ENCODE data around the gene BTBD6.

Gene BTBD6

GRCh38 chr14:105223260-105223659, 25.1 kb upstream of the BTBD6 start:
- no peak overlapping the region for H2AFZ ChIP-seq (ENCODE audit: low read depth, low read length, severe bottlenecking)
- H3F3A ChIP-seq (ENCODE audit: insufficient read depth), result no peaks in the 10 kb centered on the region
- H3K27ac ChIP-seq (ENCODE audit: low read depth, low read length), result no peak overlapping the region
- H3K79me2 ChIP-seq (ENCODE audit: insufficient read depth, low read length), result no peaks in the 10 kb centered on the region
- no peaks in the 10 kb centered on the region for H4K20me1 ChIP-seq (ENCODE audit: low read depth, low read length)
- no peaks in the 10 kb centered on the region for H3K9me2 ChIP-seq (replicated peaks; ENCODE audit: insufficient read depth, low read length)
- H3K9me3 ChIP-seq (ENCODE audit: insufficient read depth, low read length), result no peaks in the 10 kb centered on the region
- H3K27me3 ChIP-seq (ENCODE audit: low read length), result no peaks in the 10 kb centered on the region
- no peak overlapping the region for H3K4me3 ChIP-seq (ENCODE audit: insufficient read depth, low read length, poor library complexity, severe bottlenecking)
- H3K4me2 ChIP-seq (ENCODE audit: low read depth, low read length, poor library complexity, severe bottlenecking), result no peak overlapping the region
- no peak for TF ChIP-seq EZH2phosphoT487 (conservative IDR thresholded peaks at IDR 0.05; ENCODE audit: low read length)
- TF ChIP-seq, protein P1, sequence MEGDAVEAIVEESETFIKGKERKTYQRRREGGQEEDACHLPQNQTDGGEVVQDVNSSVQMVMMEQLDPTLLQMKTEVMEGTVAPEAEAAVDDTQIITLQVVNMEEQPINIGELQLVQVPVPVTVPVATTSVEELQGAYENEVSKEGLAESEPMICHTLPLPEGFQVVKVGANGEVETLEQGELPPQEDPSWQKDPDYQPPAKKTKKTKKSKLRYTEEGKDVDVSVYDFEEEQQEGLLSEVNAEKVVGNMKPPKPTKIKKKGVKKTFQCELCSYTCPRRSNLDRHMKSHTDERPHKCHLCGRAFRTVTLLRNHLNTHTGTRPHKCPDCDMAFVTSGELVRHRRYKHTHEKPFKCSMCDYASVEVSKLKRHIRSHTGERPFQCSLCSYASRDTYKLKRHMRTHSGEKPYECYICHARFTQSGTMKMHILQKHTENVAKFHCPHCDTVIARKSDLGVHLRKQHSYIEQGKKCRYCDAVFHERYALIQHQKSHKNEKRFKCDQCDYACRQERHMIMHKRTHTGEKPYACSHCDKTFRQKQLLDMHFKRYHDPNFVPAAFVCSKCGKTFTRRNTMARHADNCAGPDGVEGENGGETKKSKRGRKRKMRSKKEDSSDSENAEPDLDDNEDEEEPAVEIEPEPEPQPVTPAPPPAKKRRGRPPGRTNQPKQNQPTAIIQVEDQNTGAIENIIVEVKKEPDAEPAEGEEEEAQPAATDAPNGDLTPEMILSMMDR (IDR thresholded peaks at IDR 0.05; ENCODE audit: insufficient read depth, low read length, poor library complexity, severe bottlenecking), result no peak
- no peak overlapping the region for H3K9ac ChIP-seq (ENCODE audit: low read length)
- H3K36me3 ChIP-seq (ENCODE audit: low read length), result no peaks in the 10 kb centered on the region

GRCh38 chr14:105223770-105224544, 24.4 kb upstream of the BTBD6 start:
- Histone ChIP-seq H3K27me3 (ENCODE audit: low read length) (no peaks in the 10 kb centered on the region), H2AFZ (ENCODE audit: low read depth, low read length, severe bottlenecking) (no peak overlapping the region), H3K4me2 (ENCODE audit: low read depth, low read length, poor library complexity, severe bottlenecking) (no peak overlapping the region), H3F3A (ENCODE audit: insufficient read depth) (no peaks in the 10 kb centered on the region), H3K4me3 (ENCODE audit: insufficient read depth, low read length, poor library complexity, severe bottlenecking) (no peak overlapping the region), H4K20me1 (ENCODE audit: low read depth, low read length) (no peaks in the 10 kb centered on the region), H3K36me3 (ENCODE audit: low read length) (no peaks in the 10 kb centered on the region), H3K79me2 (ENCODE audit: insufficient read depth, low read length) (no peaks in the 10 kb centered on the region), H3K9ac (ENCODE audit: low read length) (no peak overlapping the region), H3K9me3 (ENCODE audit: insufficient read depth, low read length) (no peaks in the 10 kb centered on the region), H3K27ac (ENCODE audit: low read depth, low read length) (no peak overlapping the region), H3K9me2 (replicated peaks; ENCODE audit: insufficient read depth, low read length) (no peaks in the 10 kb centered on the region)
- no peak for TF ChIP-seq EZH2phosphoT487 (conservative IDR thresholded peaks at IDR 0.05; ENCODE audit: low read length)
- TF ChIP-seq, protein P1 (IDR thresholded peaks at IDR 0.05; ENCODE audit: insufficient read depth, low read length, poor library complexity, severe bottlenecking), result no peak

DNA sequence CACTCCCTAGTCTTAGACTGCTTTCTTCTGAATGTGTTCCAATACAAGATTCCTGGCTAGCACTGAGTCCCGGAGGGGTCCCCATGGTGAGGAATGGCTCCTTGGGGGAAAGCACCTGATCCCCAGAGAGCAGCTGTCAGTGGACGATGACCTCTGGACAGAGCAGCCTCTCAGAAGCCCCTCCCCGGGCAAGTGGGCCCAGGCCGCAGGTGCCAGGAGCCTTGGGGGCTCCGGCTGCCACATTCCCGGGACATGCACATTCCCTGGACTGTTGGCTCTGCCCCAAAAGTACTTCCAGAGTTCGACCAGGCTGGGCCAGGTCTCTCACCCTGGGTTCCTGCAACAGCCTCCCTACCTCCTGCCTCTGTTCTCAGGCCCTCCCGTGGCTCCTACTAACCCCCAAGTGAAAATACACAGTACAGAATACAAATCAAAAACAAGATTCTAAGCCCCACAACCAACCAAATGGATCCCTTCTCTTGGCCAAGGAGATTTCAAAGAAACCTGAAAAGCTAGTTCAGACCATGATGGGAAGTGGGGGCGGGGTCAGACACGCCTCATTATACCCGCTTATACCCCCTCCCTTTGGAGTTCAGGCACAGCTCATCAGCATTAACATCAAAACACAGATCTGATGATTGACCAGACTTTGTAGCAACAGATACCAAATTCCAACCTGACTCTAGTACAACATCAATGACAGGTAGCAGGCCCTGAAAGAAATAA, 23.3 kb upstream of the BTBD6 start:
- H3K79me2 ChIP-seq (ENCODE audit: insufficient read depth, low read length), result no peaks in the 10 kb centered on the region
- TF ChIP-seq, protein P1 (IDR thresholded peaks at IDR 0.05; ENCODE audit: insufficient read depth, low read length, poor library complexity, severe bottlenecking), result no peak
- TF ChIP-seq EZH2phosphoT487 (conservative IDR thresholded peaks at IDR 0.05; ENCODE audit: low read length), result no peak
- no peaks in the 10 kb centered on the region for H3K9me3 ChIP-seq (ENCODE audit: insufficient read depth, low read length)
- H4K20me1 ChIP-seq (ENCODE audit: low read depth, low read length), result no peaks in the 10 kb centered on the region
- H3K27me3 ChIP-seq (ENCODE audit: low read length), result no peaks in the 10 kb centered on the region
- no peak overlapping the region for H3K27ac ChIP-seq (ENCODE audit: low read depth, low read length)
- H3K4me3 ChIP-seq (ENCODE audit: insufficient read depth, low read length, poor library complexity, severe bottlenecking), result no peak overlapping the region
- H3K4me2 ChIP-seq (ENCODE audit: low read depth, low read length, poor library complexity, severe bottlenecking), result no peak overlapping the region
- no peaks in the 10 kb centered on the region for H3K36me3 ChIP-seq (ENCODE audit: low read length)
- no peaks in the 10 kb centered on the region for H3F3A ChIP-seq (ENCODE audit: insufficient read depth)
- no peak overlapping the region for H3K9ac ChIP-seq (ENCODE audit: low read length)
- H2AFZ ChIP-seq (ENCODE audit: low read depth, low read length, severe bottlenecking), result no peak overlapping the region
- no peaks in the 10 kb centered on the region for H3K9me2 ChIP-seq (replicated peaks; ENCODE audit: insufficient read depth, low read length)

Data from SU-DHL-6 (cell line).